ENCODE results near the gene HDC. TPM values are rescaled to one million over a fixed set of nuclear protein-coding genes. Genes with fewer than 3 reads are reported as not detected.

Gene HDC
- total and polyA plus RNA-seq, 8 donors: 0.64 to 4.6 (median 1.6) TPM

GRCh38 chr15:50192164-50192563 lies 73.4 kb downstream of the HDC start:
- H3K4me3 ChIP-seq: no peak overlapping the region
- no peaks in the 10 kb centered on the region for H3K9me3 ChIP-seq
- no peaks in the 10 kb centered on the region for H3K27me3 ChIP-seq
- ATAC-seq: no peak
- H3K36me3 ChIP-seq: no peaks in the 10 kb centered on the region
- H3K27ac ChIP-seq: no peak overlapping the region
- no peak for TF ChIP-seq CTCF (IDR thresholded peaks at IDR 0.05)
- DNase-seq: no peak
- intact Hi-C loops (cut with DNase I): no loop called here
- H3K4me1 ChIP-seq: no peaks in the 10 kb centered on the region

Other genes starting within 250 kb of the HDC start
- gene ATP8B4, start 146.5 kb downstream of the HDC start, total RNA-seq: 1 to 10 TPM; 4.5 to 8.1 TPM
- 1 to 10 TPM; 2.1 to 3.1 (median 2.5) TPM for gene ATP8B4, start 146.5 kb downstream of the HDC start, polyA plus RNA-seq (ENCODE audit: insufficient read length in 6 of 6)
- gene SLC27A2, start 83.5 kb downstream of the HDC start, total RNA-seq: 1 to 10 TPM; 2.0 to 2.9 TPM
- gene SLC27A2, start 83.5 kb downstream of the HDC start, polyA plus RNA-seq (ENCODE audit: insufficient read length in 6 of 6): 10 to 100 TPM in 1 of 6 donors, 1 to 10 TPM in 5; 3.8 to 11.3 (median 6.8) TPM
- 10 to 100 TPM; 17.8 to 18.7 TPM for gene GABPB1, start 89.5 kb upstream of the HDC start, total RNA-seq
- gene GABPB1, start 89.5 kb upstream of the HDC start, polyA plus RNA-seq (ENCODE audit: insufficient read length in 6 of 6): 10 to 100 TPM; 35.6 to 40.0 (median 37.8) TPM
- gene USP8, start 158.7 kb upstream of the HDC start, total RNA-seq: 10 to 100 TPM; 64.1 to 67.4 TPM
- gene USP8, start 158.7 kb upstream of the HDC start, polyA plus RNA-seq (ENCODE audit: insufficient read length in 6 of 6): 10 to 100 TPM; 51.3 to 68.6 (median 58.2) TPM